HCT116 (cell line): ENCODE results near the gene CCDC138. TPM values are rescaled to one million over a fixed set of nuclear protein-coding genes. Genes with fewer than 3 reads are reported as not detected.

Source experiments
- ATAC-seq: fragments of 200-7000 bp; cut with Tn5 transposase; 2 replicates; pipeline ENCODE4 v1.9.1; 2020; ENCODE audit warnings: mild to moderate bottlenecking, moderate library complexity
- BruUV-seq: library from RNA; stranded (reverse); fragments of 400-500 nt; replicated peaks from 2 replicates; lab custom pipeline; 2021; lab: Mats Ljungman, UMichigan
- CTCF ChIA-PET: fragments of 300-600 bp; sonication (Branson Sonifier 250); formaldehyde crosslinking; loops from one replicate; lab custom pipeline; 2021; ENCODE audit warnings: antibody characterized with exemption; lab: Charles Lee
- POLR2A ChIA-PET: fragments of 300-600, 350-600 bp; sonication (Branson Sonifier 250); formaldehyde crosslinking; loops from one replicate; lab custom pipeline; 2021; ENCODE audit warnings: antibody characterized with exemption; lab: Charles Lee
- RAD21 ChIA-PET, 2 experiments: fragments of 300-600 bp; sonication (Branson Sonifier 250); formaldehyde crosslinking; loops; one replicate each; lab custom pipeline; 2023; ENCODE audit warnings: low total read pairs in 2 of 2; ENCODE audit not compliant: uncharacterized antibody in 2 of 2, unreplicated experiment in 2 of 2, low non-redundant PET in 1 of 2; lab: Charles Lee
- DNase-seq: peaks from one replicate; pipeline ENCODE4 v3.0.0-alpha.2; 2010; ENCODE audit warnings: low read depth, low spot score
- H2AFZ ChIP-seq: fragments of 200-600 bp; shearing (Covaris generic), sonication (generic); 2 replicates; pipeline ENCODE4 v1.6.1; 2017; ENCODE audit warnings: low read depth, mixed run types, mixed read lengths, antibody characterized with exemption, low read length; ENCODE audit not compliant: poor library complexity, severe bottlenecking
- H3K27ac ChIP-seq: 2 replicates; pipeline ENCODE4 v1.5.1; 2012; ENCODE audit warnings: low read depth, low read length
- H3K27me3 ChIP-seq: fragments of 200-600 bp; sonication (generic); 2 replicates; pipeline ENCODE4 v1.6.1; 2016; ENCODE audit warnings: mixed run types, low read length, mixed read lengths; ENCODE audit not compliant: insufficient read depth
- H3K36me3 ChIP-seq, 2 experiments: fragments of 200-500 bp in 1 of 2; fragments of 200-600 bp in 1 of 2; sonication (Bioruptor generic) in 1 of 2; sonication (generic) in 1 of 2; 2 replicates each; pipeline versions ENCODE4 v1.5.1 to v1.6.1; 2014 to 2016; ENCODE audit warnings: low read length in 2 of 2, inconsistent platforms in 1 of 2, mixed read lengths in 1 of 2, mixed run types in 1 of 2; ENCODE audit not compliant: insufficient read depth in 2 of 2, control insufficient read depth in 1 of 2
- H3K4me1 ChIP-seq, 2 experiments: fragments of 200-600 bp in 1 of 2; sonication (generic) in 1 of 2; 2 replicates each; pipeline versions ENCODE4 v1.5.1 to v1.6.1; 2012 to 2017; ENCODE audit warnings: low read length in 2 of 2, inconsistent platforms in 1 of 2, mild to moderate bottlenecking in 1 of 2, mixed read lengths in 1 of 2, mixed run types in 1 of 2, moderate library complexity in 1 of 2; ENCODE audit not compliant: insufficient read depth in 2 of 2, control insufficient read depth in 1 of 2
- H3K4me2 ChIP-seq: fragments of 200-600 bp; sonication (generic); 2 replicates; pipeline ENCODE4 v1.6.1; 2017; ENCODE audit warnings: mixed run types, low read length, mixed read lengths
- H3K4me3 ChIP-seq, 2 experiments: fragments of 200-600 bp in 1 of 2; sonication (generic) in 1 of 2; replicated peaks in 1 of 2; 2 replicates each; pipeline ENCODE4 v1.5.1; 2011 to 2016; ENCODE audit warnings: low read length in 2 of 2, control low read depth in 1 of 2, low read depth in 1 of 2, mild to moderate bottlenecking in 1 of 2, mixed read lengths in 1 of 2, mixed run types in 1 of 2
- H3K79me2 ChIP-seq: fragments of 200-600 bp; sonication (generic); 2 replicates; pipeline ENCODE4 v1.6.1; 2017; ENCODE audit warnings: mild to moderate bottlenecking, mixed run types, low read length, moderate library complexity, mixed read lengths; ENCODE audit not compliant: insufficient read depth
- H3K9ac ChIP-seq: fragments of 200-600 bp; sonication (generic); 2 replicates; pipeline ENCODE4 v1.6.1; 2016; ENCODE audit warnings: low read length, mixed read lengths
- H3K9me2 ChIP-seq: fragments of 200-600 bp; sonication (generic), shearing (Covaris generic); 2 replicates; pipeline ENCODE4 v1.6.1; 2017; ENCODE audit warnings: mixed run types, mild to moderate bottlenecking, moderate library complexity; ENCODE audit not compliant: insufficient read depth
- H3K9me3 ChIP-seq, 2 experiments: fragments of 200-500 bp in 1 of 2; fragments of 200-600 bp in 1 of 2; sonication (Bioruptor generic) in 1 of 2; sonication (generic) in 1 of 2; 2 replicates each; pipeline ENCODE4 v1.6.1; 2014 to 2017; ENCODE audit warnings: low read length in 2 of 2, mixed read lengths in 2 of 2, inconsistent platforms in 1 of 2, low read depth in 1 of 2, mild to moderate bottlenecking in 1 of 2, mixed run types in 1 of 2, moderate library complexity in 1 of 2; ENCODE audit not compliant: control insufficient read depth in 1 of 2, insufficient read depth in 1 of 2
- H4K20me1 ChIP-seq: fragments of 200-600 bp; sonication (generic), shearing (Covaris generic); 2 replicates; pipeline ENCODE4 v1.6.1; 2017; ENCODE audit warnings: mixed run types, mild to moderate bottlenecking, moderate library complexity; ENCODE audit not compliant: insufficient read depth
- ATF3 ChIP-seq: IDR thresholded peaks from 2 replicates; pipeline ENCODE4 v1.6.1; 2012
- CTCF ChIP-seq, 3 experiments: fragments of 200-600 bp in 1 of 3; sonication (generic) in 1 of 3; IDR thresholded peaks in 2 of 3; conservative IDR thresholded peaks in 1 of 3; 2 replicates each; pipeline ENCODE4 v1.5.1; 2012 to 2017; ENCODE audit warnings: low read depth in 2 of 3, low read length in 2 of 3, antibody characterized with exemption in 1 of 3, borderline replicate concordance in 1 of 3, control low read depth in 1 of 3, mild to moderate bottlenecking in 1 of 3, mixed read lengths in 1 of 3, mixed run types in 1 of 3, moderate library complexity in 1 of 3; ENCODE audit not compliant: insufficient read depth in 1 of 3
- EGR1 ChIP-seq: IDR thresholded peaks from 2 replicates; pipeline ENCODE4 v1.6.1; 2012; ENCODE audit warnings: low read depth
- MAX ChIP-seq: IDR thresholded peaks from 2 replicates; pipeline ENCODE4 v1.6.1; 2012
- POLR2AphosphoS5 ChIP-seq: IDR thresholded peaks from 2 replicates; pipeline ENCODE4 v1.6.1; 2011; ENCODE audit warnings: mild to moderate bottlenecking, low read depth, low read length, moderate library complexity
- SIN3A ChIP-seq: IDR thresholded peaks from 2 replicates; pipeline ENCODE4 v1.6.1; 2012; ENCODE audit warnings: low read depth
- SP1 ChIP-seq: IDR thresholded peaks from 2 replicates; pipeline ENCODE4 v1.6.1; 2012; ENCODE audit warnings: low read depth
- SRF ChIP-seq: IDR thresholded peaks from 2 replicates; pipeline ENCODE4 v1.6.1; 2012; ENCODE audit warnings: low read depth
- ZFX ChIP-seq: fragments of 450-650 bp; IDR thresholded peaks from 2 replicates; pipeline ENCODE4 v1.6.1; 2017
- ZNF274 ChIP-seq: fragments of 200-500 bp; sonication (Bioruptor generic); IDR thresholded peaks from 2 replicates; pipeline ENCODE4 v1.6.1; 2014; ENCODE audit warnings: mild to moderate bottlenecking, low read depth, low read length, inconsistent platforms
- intact Hi-C: fragments of 100-400 bp; cut with micrococcal nuclease; formaldehyde crosslinking; loops from 2 replicates; pipeline ENCODE4 v1.10.0; 2022
- total RNA-seq: library from RNA; stranded (reverse); gene quantifications from one replicate; pipeline ENCODE4 v1.2.1, GENCODE V29; 2021; ENCODE audit not compliant: unreplicated experiment

The CCDC138 gene
- total RNA-seq, 1 experiment from 2014 or later: 13.4 TPM

DNA sequence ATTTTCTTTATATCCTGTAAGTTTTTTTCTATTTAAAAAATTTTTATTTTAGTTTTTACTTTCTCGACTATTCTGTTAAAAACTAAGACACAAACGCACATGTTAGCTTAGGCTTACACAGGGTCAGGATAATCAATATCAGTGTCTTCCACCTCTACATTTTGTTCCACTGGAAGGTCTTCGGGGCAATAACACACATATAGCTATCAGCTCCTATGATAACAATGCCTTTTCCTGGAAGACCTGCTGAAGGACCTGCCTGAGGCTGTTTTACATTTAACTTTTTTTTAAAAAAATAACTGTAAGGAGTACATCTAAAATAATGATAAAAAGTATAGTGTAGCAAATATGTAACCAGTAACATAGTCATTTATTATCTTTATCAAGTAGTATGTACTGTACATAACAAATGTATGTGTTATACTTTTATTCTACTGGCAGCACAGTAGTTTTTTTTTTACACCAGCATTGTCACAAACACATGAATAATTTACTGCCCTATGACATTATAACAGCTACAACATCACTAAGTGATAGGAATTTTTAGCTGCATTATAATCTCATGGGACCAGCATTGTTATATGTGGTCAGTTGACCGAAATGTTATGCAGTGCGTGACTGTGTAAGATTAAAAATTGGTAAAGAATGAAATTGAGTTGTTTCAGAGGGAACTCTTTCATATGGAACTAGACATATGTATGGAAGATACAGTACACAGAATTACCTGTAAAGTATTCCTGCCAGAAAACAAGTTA lies 37.9 kb downstream of the CCDC138 start:
- no peaks in the 10 kb centered on the region for H3K27me3 ChIP-seq
- H3K9me2 ChIP-seq: no peaks in the 10 kb centered on the region
- no peak for TF ChIP-seq ZNF274
- TF ChIP-seq ATF3: no peak
- H3K27ac ChIP-seq: no peak overlapping the region
- POLR2A ChIA-PET: no interaction called here
- RAD21 ChIA-PET: interaction anchor here in 1 of 2 experiments (0.6 kb wide), 1 partner anchor 178 kb away, joined by 6 read pairs; no protein-coding TSS in a partner anchor
- CTCF ChIA-PET: no interaction called here
- H3K4me3 ChIP-seq: no peak overlapping the region
- H3K4me2 ChIP-seq: no peak overlapping the region
- intact Hi-C loops: no loop called here
- ATAC-seq (no peak), DNase-seq (no peak)
- H3K9me3 ChIP-seq: 0 out of 4 replicates have a peak, but pooled peaks cover 0 to 3% of the 10 kb centered on the region in 2 experiments
- no peaks in the 10 kb centered on the region for H4K20me1 ChIP-seq
- H3K4me1 ChIP-seq: no peaks in the 10 kb centered on the region
- no peaks in the 10 kb centered on the region for H3K79me2 ChIP-seq
- BruUV-seq: no TSS peak
- H3K36me3 ChIP-seq: peaks cover 0 to 10% of the 10 kb centered on the region in 2 experiments; a peak in 1 of 4 replicates
- no peak overlapping the region for H3K9ac ChIP-seq
- H2AFZ ChIP-seq: no peak overlapping the region

DNA sequence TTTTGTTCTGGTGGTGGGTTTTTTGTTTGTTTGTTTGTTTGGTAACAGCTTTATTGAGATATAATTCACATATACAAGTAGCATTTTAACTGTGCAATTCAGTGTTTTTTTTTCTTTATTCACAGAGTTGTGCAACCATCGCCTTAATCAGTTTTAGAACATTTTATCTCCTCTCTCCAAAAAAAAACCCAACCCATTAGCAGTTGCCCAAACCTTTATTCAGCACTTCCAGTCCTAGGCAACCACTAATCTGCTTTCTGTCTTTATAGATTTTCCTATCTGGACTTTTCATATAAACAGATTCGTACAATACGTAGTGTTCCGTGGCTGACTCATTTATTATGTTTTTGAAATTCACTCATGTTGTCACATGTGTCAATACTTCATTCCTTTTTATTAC lies 38.7 kb downstream of the CCDC138 start:
- Histone ChIP-seq H2AFZ (no peak overlapping the region), H4K20me1 (no peaks in the 10 kb centered on the region), H3K4me2 (no peak overlapping the region), H3K9me2 (no peaks in the 10 kb centered on the region), H3K9me3 (no peaks in the 10 kb centered on the region), H3K4me3 (no peak overlapping the region), H3K9ac (no peak overlapping the region), H3K36me3 (0 out of 4 replicates have a peak, but pooled peaks cover 0 to 3% of the 10 kb centered on the region in 2 experiments), H3K4me1 (no peaks in the 10 kb centered on the region), H3K27ac (no peak overlapping the region), H3K79me2 (no peaks in the 10 kb centered on the region), H3K27me3 (no peaks in the 10 kb centered on the region)
- no peak for ATAC-seq
- no peak for TF ChIP-seq MAX
- no peak for TF ChIP-seq SRF
- TF ChIP-seq ATF3: no peak
- TF ChIP-seq SIN3A: no peak
- TF ChIP-seq EGR1: no peak
- no peak for TF ChIP-seq CTCF (IDR thresholded peaks at IDR 0.05 in 2 of 3, conservative IDR thresholded peaks at IDR 0.05 in 1 of 3; ENCODE audit: borderline replicate concordance in 1 of 3, insufficient read depth in 1 of 3, low read depth in 2 of 3, low read length in 2 of 3)
- TF ChIP-seq ZNF274: no peak
- TF ChIP-seq POLR2AphosphoS5: no peak
- TF ChIP-seq ZFX: no peak
- no peak for TF ChIP-seq SP1
- DNase-seq: no peak
- RAD21 ChIA-PET: interaction anchor here in 1 of 2 experiments (0.6 kb wide), 1 partner anchor 178 kb away, joined by 6 read pairs; no protein-coding TSS in a partner anchor
- BruUV-seq: no TSS peak
- CTCF ChIA-PET: no interaction called here
- intact Hi-C loops: no loop called here
- POLR2A ChIA-PET: no interaction called here
